H9 (cell line): ENCODE results near the gene SLC26A9. TPM values are rescaled to one million over a fixed set of nuclear protein-coding genes. Genes with fewer than 3 reads are reported as not detected.

ENCODE experiments used
- DNase-seq: peaks from one replicate; pipeline ENCODE4 v3.0.0-alpha.2; 2017
- H2AFZ ChIP-seq: one replicate; pipeline ENCODE4 v1.6.1; 2013; ENCODE audit warnings: mild to moderate bottlenecking, low read length, control low read depth, moderate library complexity
- H2AK5ac ChIP-seq: 2 replicates; pipeline ENCODE4 v1.6.1; 2013; ENCODE audit warnings: low read length, control low read depth, mixed read lengths; ENCODE audit not compliant: insufficient read length
- H2BK120ac ChIP-seq: one replicate; pipeline ENCODE4 v1.6.1; 2013; ENCODE audit warnings: low read depth, mild to moderate bottlenecking, low read length, control low read depth, inconsistent platforms; ENCODE audit not compliant: poor library complexity, severe bottlenecking
- H2BK12ac ChIP-seq: 2 replicates; pipeline ENCODE4 v1.6.1; 2013; ENCODE audit warnings: low read length, control low read depth, mixed read lengths, low read depth; ENCODE audit not compliant: insufficient read length
- H2BK15ac ChIP-seq: 2 replicates; pipeline ENCODE4 v1.6.1; 2013; ENCODE audit warnings: low read depth, low read length, control low read depth
- H2BK20ac ChIP-seq: one replicate; pipeline ENCODE4 v1.6.1; 2013; ENCODE audit warnings: low read depth, mild to moderate bottlenecking, low read length, control low read depth, inconsistent platforms; ENCODE audit not compliant: poor library complexity, severe bottlenecking
- H2BK5ac ChIP-seq: 2 replicates; pipeline ENCODE4 v1.6.1; 2013; ENCODE audit warnings: low read length, control low read depth, mixed read lengths; ENCODE audit not compliant: insufficient read length
- H3K14ac ChIP-seq: 2 replicates; pipeline ENCODE4 v1.6.1; 2013; ENCODE audit warnings: low read length, control low read depth; ENCODE audit not compliant: insufficient read depth
- H3K18ac ChIP-seq: 2 replicates; pipeline ENCODE4 v1.6.1; 2013; ENCODE audit warnings: low read depth, mild to moderate bottlenecking, mixed read lengths, low read length, control low read depth; ENCODE audit not compliant: insufficient read length
- H3K23ac ChIP-seq: 2 replicates; pipeline ENCODE4 v1.6.1; 2013; ENCODE audit warnings: low read length, control low read depth, mixed read lengths, low read depth; ENCODE audit not compliant: insufficient read length
- H3K23me2 ChIP-seq: 2 replicates; pipeline ENCODE4 v1.6.1; 2013; ENCODE audit warnings: low read depth, mild to moderate bottlenecking, mixed read lengths, low read length, control low read depth; ENCODE audit not compliant: insufficient read length, poor library complexity, severe bottlenecking
- H3K27ac ChIP-seq: 2 replicates; pipeline ENCODE4 v1.5.1; 2013; ENCODE audit warnings: low read length, control low read depth, mixed read lengths, low read depth; ENCODE audit not compliant: insufficient read length
- H3K27me3 ChIP-seq: 2 replicates; pipeline ENCODE4 v1.6.1; 2013; ENCODE audit warnings: low read length, control low read depth, inconsistent platforms; ENCODE audit not compliant: insufficient read depth
- H3K4ac ChIP-seq: 2 replicates; pipeline ENCODE4 v1.6.1; 2013; ENCODE audit warnings: low read depth, mild to moderate bottlenecking, control low read depth, inconsistent platforms, low read length, moderate library complexity
- H3K4me1 ChIP-seq: 2 replicates; pipeline ENCODE4 v1.6.1; 2013; ENCODE audit warnings: low read length, control low read depth, inconsistent platforms; ENCODE audit not compliant: insufficient read depth
- H3K4me2 ChIP-seq: 2 replicates; pipeline ENCODE4 v1.6.1; 2013; ENCODE audit warnings: low read length, control low read depth, mixed read lengths; ENCODE audit not compliant: insufficient read length, insufficient read depth
- H3K56ac ChIP-seq: 2 replicates; pipeline ENCODE4 v1.6.1; 2013; ENCODE audit warnings: low read depth, mild to moderate bottlenecking, mixed read lengths, low read length, control low read depth; ENCODE audit not compliant: insufficient read length
- H3K79me1 ChIP-seq: 2 replicates; pipeline ENCODE4 v1.6.1; 2013; ENCODE audit warnings: low read depth, mild to moderate bottlenecking, moderate library complexity, low read length, control low read depth, inconsistent platforms; ENCODE audit not compliant: insufficient read depth, poor library complexity, severe bottlenecking
- H3K79me2 ChIP-seq: 2 replicates; pipeline ENCODE4 v1.6.1; 2013; ENCODE audit warnings: low read length, control low read depth, inconsistent platforms; ENCODE audit not compliant: insufficient read depth
- H3K9ac ChIP-seq: 2 replicates; pipeline ENCODE4 v1.6.1; 2013; ENCODE audit warnings: low read length, control low read depth, mixed read lengths; ENCODE audit not compliant: insufficient read length; ENCODE audit errors: extremely low read depth
- H3K9me3 ChIP-seq: one replicate; pipeline ENCODE4 v1.6.1; 2013; ENCODE audit warnings: low read depth, low read length, inconsistent platforms; ENCODE audit not compliant: control insufficient read depth
- H3T11ph ChIP-seq: one replicate; pipeline ENCODE4 v1.6.1; 2013; ENCODE audit warnings: mild to moderate bottlenecking, low read length, control low read depth, inconsistent platforms
- H4K20me1 ChIP-seq: one replicate; pipeline ENCODE4 v1.6.1; 2013; ENCODE audit not compliant: control insufficient read depth, insufficient read length, insufficient read depth
- H4K5ac ChIP-seq: 2 replicates; pipeline ENCODE4 v1.6.1; 2013; ENCODE audit warnings: low read depth, mild to moderate bottlenecking, mixed read lengths, low read length, control low read depth; ENCODE audit not compliant: insufficient read length
- H4K8ac ChIP-seq: replicated peaks from 2 replicates; pipeline ENCODE4 v1.6.1; 2013; ENCODE audit warnings: low read length, control low read depth, mixed read lengths, low read depth; ENCODE audit not compliant: insufficient read length
- H4K91ac ChIP-seq: 2 replicates; pipeline ENCODE4 v1.6.1; 2013; ENCODE audit warnings: low read depth, mild to moderate bottlenecking, moderate library complexity, mixed read lengths, low read length, control low read depth; ENCODE audit not compliant: insufficient read length
- H3K27ac Mint-ChIP-seq, 3 experiments: 2 replicates in 2 of 3; 3 replicates in 1 of 3; pipeline ENCODE4 v1.8.0; 2020 to 2021; ENCODE audit warnings: mixed read lengths in 3 of 3, mild to moderate bottlenecking in 1 of 3, moderate library complexity in 1 of 3
- H3K27me3 Mint-ChIP-seq: 2 replicates; pipeline ENCODE4 v1.8.0; 2021; ENCODE audit warnings: low read depth, mild to moderate bottlenecking, moderate library complexity, mixed read lengths
- H3K36me3 Mint-ChIP-seq, 3 experiments: 2 replicates in 2 of 3; 3 replicates in 1 of 3; pipeline ENCODE4 v1.8.0; 2020 to 2021; ENCODE audit warnings: low read depth in 3 of 3, mixed read lengths in 3 of 3; ENCODE audit not compliant: insufficient read depth in 1 of 3
- H3K4me1 Mint-ChIP-seq, 2 experiments: 2 replicates each; pipeline ENCODE4 v1.8.0; 2020; ENCODE audit warnings: mixed read lengths in 2 of 2
- H3K4me3 Mint-ChIP-seq, 2 experiments: 2 replicates in 1 of 2; 3 replicates in 1 of 2; pipeline ENCODE4 v1.8.0; 2020 to 2021; ENCODE audit warnings: mild to moderate bottlenecking in 2 of 2, mixed read lengths in 2 of 2, moderate library complexity in 1 of 2
- H3K9me3 Mint-ChIP-seq, 2 experiments: 2 replicates in 1 of 2; 3 replicates in 1 of 2; pipeline ENCODE4 v1.8.0; 2020; ENCODE audit warnings: mild to moderate bottlenecking in 2 of 2, mixed read lengths in 2 of 2, moderate library complexity in 1 of 2
- CTCF ChIP-seq: fragments of 200-600 bp; sonication (generic); conservative IDR thresholded peaks from 3 replicates; pipeline ENCODE4 v1.8.0; 2021; ENCODE audit warnings: antibody characterized with exemption, mild to moderate bottlenecking
- WGBS: extraction: QIAGEN DNeasy Blood & Tissue Kit; methylation state at CpG from one replicate; pipeline ENCODE4 v1.1.7; 2013; ENCODE audit warnings: missing lambda C conversion rate, low lambda C conversion rate, mixed read lengths; ENCODE audit not compliant: insufficient read length; ENCODE audit errors: extremely low coverage; 5-methylcytosine and 5-hydroxymethylcytosine counted together
- total RNA-seq: library from RNA; stranded (reverse); gene quantifications from 2 replicates; pipeline ENCODE4 v1.2.1, GENCODE V29; 2021

Gene SLC26A9
- total RNA-seq, 1 experiment from 2014 or later: not detected

- peaks cover 15 to 24% of the 10 kb centered on the region in 2 experiments for H3K4me1 Mint-ChIP-seq
- Histone ChIP-seq H3K79me2 (no peaks in the 10 kb centered on the region), H3K4me1 (no peaks in the 10 kb centered on the region), H4K20me1 (no peaks in the 10 kb centered on the region), H3K9me3 (no peaks in the 10 kb centered on the region), H3K23ac (no peak overlapping the region), H3K14ac (no peak overlapping the region), H3K56ac (no peak overlapping the region), H3K23me2 (no peaks in the 10 kb centered on the region), H2BK5ac (no peak overlapping the region), H3K27ac (no peak overlapping the region), H2BK120ac (no peak overlapping the region), H4K5ac (no peak overlapping the region), H3T11ph (no peak overlapping the region), H2AFZ (no peak overlapping the region), H3K18ac (no peak overlapping the region), H2BK15ac (no peak overlapping the region), H2BK12ac (no peak overlapping the region), H3K27me3 (no peaks in the 10 kb centered on the region), H4K91ac (no peak overlapping the region), H3K9ac (no peak overlapping the region), H2BK20ac (no peak overlapping the region), H3K4ac (no peak overlapping the region), H2AK5ac (no peak overlapping the region), H4K8ac (no peak overlapping the region), H3K79me1 (no peaks in the 10 kb centered on the region), H3K4me2 (no peak overlapping the region)
- no peak for TF ChIP-seq CTCF
- no peak overlapping the region for H3K27ac Mint-ChIP-seq
- no peaks in the 10 kb centered on the region; a peak in 1 of 5 replicates for H3K9me3 Mint-ChIP-seq
- WGBS: no CpG with 5 or more reads among the region's 4 CpGs
- no peaks in the 10 kb centered on the region for H3K36me3 Mint-ChIP-seq
- no peak overlapping the region for H3K4me3 Mint-ChIP-seq
- DNase-seq: no peak
- H3K27me3 Mint-ChIP-seq: peaks cover 21% of the 10 kb centered on the region
Measured at GRCh38 chr1:205959789-205960188, 16.5 kb upstream of the SLC26A9 start.
